Kidney (tissue), 14 donors: ENCODE results near the gene DYNLT3. TPM values are rescaled to one million over a fixed set of nuclear protein-coding genes. Genes with fewer than 3 reads are reported as not detected.
A peak's percentile ranks its signal among the peaks of the same experiment; 100 is the strongest.

Experiments used
- DNase-seq, 5 donors: peaks; one replicate each; pipeline ENCODE4 v3.0.0-alpha.2; 2013 to 2020
- FAIRE-seq: peaks from 2 replicates; lab custom pipeline; 2012; peaks lifted over from hg19 to GRCh38; lab: Jason Lieb, UNC
- H3K27ac ChIP-seq, 2 donors: one replicate each; pipeline ENCODE4 v1.7.0; 2013; ENCODE audit warnings: low read depth in 2 of 2, low read length in 2 of 2, inconsistent platforms in 1 of 2
- H3K27me3 ChIP-seq: one replicate; pipeline ENCODE4 v1.7.1; 2013; ENCODE audit warnings: low read length, inconsistent platforms; ENCODE audit not compliant: control insufficient read depth, insufficient read depth
- H3K36me3 ChIP-seq, 3 donors: one replicate each; pipeline versions ENCODE4 v1.7.0 to v1.7.1; 2013; ENCODE audit warnings: low read length in 3 of 3, control low read depth in 1 of 3, inconsistent platforms in 1 of 3; ENCODE audit not compliant: insufficient read depth in 3 of 3, control insufficient read depth in 2 of 3
- H3K4me1 ChIP-seq, 3 donors: one replicate each; pipeline versions ENCODE4 v1.7.0 to v1.7.1; 2013; ENCODE audit warnings: low read length in 3 of 3, inconsistent platforms in 1 of 3, low read depth in 1 of 3; ENCODE audit not compliant: control insufficient read depth in 2 of 3, insufficient read depth in 2 of 3
- H3K4me3 ChIP-seq, 3 donors: one replicate each; pipeline versions ENCODE4 v1.7.0 to v1.8.1; 2013; ENCODE audit warnings: low read length in 3 of 3, control low read depth in 1 of 3, inconsistent platforms in 1 of 3
- H3K9ac ChIP-seq, 3 donors: one replicate each; pipeline versions ENCODE4 v1.7.0 to v1.7.1; 2013; ENCODE audit warnings: low read length in 3 of 3, control low read depth in 1 of 3, inconsistent platforms in 1 of 3
- H3K9me3 ChIP-seq, 3 donors: one replicate each; pipeline versions ENCODE4 v1.7.0 to v1.7.1; 2013; ENCODE audit warnings: low read length in 3 of 3, control low read depth in 1 of 3, inconsistent platforms in 1 of 3; ENCODE audit not compliant: control insufficient read depth in 2 of 3, insufficient read depth in 1 of 3
- intact Hi-C: fragments of 100-400 bp; cut with DNase I; formaldehyde crosslinking; loops from one replicate; pipeline ENCODE4 v1.11.1; 2022
- polyA plus RNA-seq: library from polyadenylated mRNA; stranded (reverse); fragments of 350-450 nt; fragmentation: Illumina TruSeq; extraction: RNeasy Lipid Tissue Mini Kit (QIAGEN cat#74804); gene quantifications from one replicate; pipeline ENCODE4 v1.2.3, GENCODE V29; 2014; ENCODE audit warnings: low read depth, low replicate concordance; ENCODE audit not compliant: insufficient read depth
- total RNA-seq: library from RNA; stranded (reverse); fragmentation: NEBNext Ultra II Directional; extraction: Animal tissue kit (Norgen Biotek cat#: 25700); gene quantifications from one replicate; pipeline ENCODE4 v1.2.1, GENCODE V29; 2021
- TF ChIP-seq, protein P1 (sequence below): IDR thresholded peaks from 3 replicates; pipeline ENCODE4 v1.5.1; 2012; ENCODE audit warnings: mild to moderate bottlenecking, moderate library complexity, borderline replicate concordance; ENCODE audit not compliant: insufficient read depth; ENCODE audit errors: extremely low read depth
- donor health status: control.
- donor health status: control.
- donor health status: control.
- donor health status: control.
- donor health status: control.
- donor health status: DM: yes; HTN: yes; CAD: no.
- donor health status: Normal renal cell carcinoma (clear cell type).

Gene DYNLT3
- total and polyA plus RNA-seq, 2 donors from 2014 or later, result 30.7 to 40.5 TPM

DNA sequence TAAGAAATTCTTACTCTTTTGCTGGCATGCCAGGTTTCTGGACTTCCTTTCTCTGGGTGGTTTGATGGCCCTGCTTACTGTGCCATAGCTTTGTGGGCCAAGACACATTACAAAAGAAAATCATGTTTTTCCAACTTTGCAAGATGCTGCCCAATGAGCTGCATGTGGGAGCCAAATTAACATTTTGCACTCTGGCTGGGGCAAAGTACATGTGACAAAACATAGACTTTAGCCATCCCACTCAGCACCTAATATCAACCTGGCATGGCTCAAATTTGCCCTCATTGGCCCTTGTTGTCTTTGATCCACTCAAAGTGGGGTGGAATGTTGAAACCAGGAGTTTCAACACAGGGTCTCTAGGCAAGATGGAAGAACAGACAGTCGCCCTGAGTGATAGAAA, 40.0 kb upstream of the DYNLT3 start:
- no peak overlapping the region for H3K4me3 ChIP-seq
- no peak for FAIRE-seq
- intact Hi-C loops, result no loop called here
- TF ChIP-seq, protein P1, sequence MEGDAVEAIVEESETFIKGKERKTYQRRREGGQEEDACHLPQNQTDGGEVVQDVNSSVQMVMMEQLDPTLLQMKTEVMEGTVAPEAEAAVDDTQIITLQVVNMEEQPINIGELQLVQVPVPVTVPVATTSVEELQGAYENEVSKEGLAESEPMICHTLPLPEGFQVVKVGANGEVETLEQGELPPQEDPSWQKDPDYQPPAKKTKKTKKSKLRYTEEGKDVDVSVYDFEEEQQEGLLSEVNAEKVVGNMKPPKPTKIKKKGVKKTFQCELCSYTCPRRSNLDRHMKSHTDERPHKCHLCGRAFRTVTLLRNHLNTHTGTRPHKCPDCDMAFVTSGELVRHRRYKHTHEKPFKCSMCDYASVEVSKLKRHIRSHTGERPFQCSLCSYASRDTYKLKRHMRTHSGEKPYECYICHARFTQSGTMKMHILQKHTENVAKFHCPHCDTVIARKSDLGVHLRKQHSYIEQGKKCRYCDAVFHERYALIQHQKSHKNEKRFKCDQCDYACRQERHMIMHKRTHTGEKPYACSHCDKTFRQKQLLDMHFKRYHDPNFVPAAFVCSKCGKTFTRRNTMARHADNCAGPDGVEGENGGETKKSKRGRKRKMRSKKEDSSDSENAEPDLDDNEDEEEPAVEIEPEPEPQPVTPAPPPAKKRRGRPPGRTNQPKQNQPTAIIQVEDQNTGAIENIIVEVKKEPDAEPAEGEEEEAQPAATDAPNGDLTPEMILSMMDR, result no peak
- no peak overlapping the region for H3K9ac ChIP-seq
- no peak for DNase-seq
- no peaks in the 10 kb centered on the region for H3K36me3 ChIP-seq
- H3K4me1 ChIP-seq, result no peaks in the 10 kb centered on the region
- no peaks in the 10 kb centered on the region for H3K9me3 ChIP-seq
- peak overlapping the region in 1 of 2 donors; percentile 16 for H3K27ac ChIP-seq
- no peaks in the 10 kb centered on the region for H3K27me3 ChIP-seq

- Histone ChIP-seq H3K27me3 (no peaks in the 10 kb centered on the region), H3K9ac (no peak overlapping the region), H3K4me1 (no peaks in the 10 kb centered on the region), H3K4me3 (no peak overlapping the region), H3K27ac (peak overlapping the region in 1 of 2 donors; percentile 32), H3K36me3 (no peaks in the 10 kb centered on the region), H3K9me3 (no peaks in the 10 kb centered on the region)
- TF ChIP-seq, protein P1, result no peak
- DNase-seq (no peak), FAIRE-seq (peak; percentile 62)
- intact Hi-C loops, result no loop called here
Observed at GRCh38 chrX:37883196-37883595, 35.8 kb upstream of the DYNLT3 start.

GRCh38 chrX:37879692-37880091, 32.3 kb upstream of the DYNLT3 start:
- no peaks in the 10 kb centered on the region for H3K9me3 ChIP-seq
- TF ChIP-seq, protein P1, result no peak
- no peaks in the 10 kb centered on the region for H3K4me1 ChIP-seq
- intact Hi-C loops, result no loop called here
- DNase-seq, result no peak
- H3K27ac ChIP-seq, result no peak overlapping the region
- FAIRE-seq, result no peak
- no peaks in the 10 kb centered on the region for H3K36me3 ChIP-seq
- H3K27me3 ChIP-seq, result no peaks in the 10 kb centered on the region
- no peak overlapping the region for H3K4me3 ChIP-seq
- H3K9ac ChIP-seq, result no peak overlapping the region

DNA sequence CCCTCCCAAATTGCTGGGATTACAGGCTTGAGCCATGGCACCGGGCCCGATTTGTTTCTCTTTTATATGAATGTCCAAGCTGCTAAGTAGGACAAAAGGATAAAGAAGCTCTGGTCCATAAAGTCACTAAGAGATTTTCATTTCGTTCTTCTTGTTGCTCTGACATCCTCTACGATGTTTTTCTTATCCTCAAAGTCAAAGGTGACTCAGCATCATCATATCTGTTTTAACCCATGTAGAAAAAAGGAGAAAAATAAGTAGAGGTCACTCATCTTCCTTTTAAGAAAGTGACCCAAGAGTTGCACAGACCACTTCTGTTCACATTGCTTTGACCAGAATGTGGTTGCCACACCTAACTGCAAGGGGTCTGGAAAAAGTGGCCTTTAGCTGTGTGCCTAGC, 29.3 kb upstream of the DYNLT3 start:
- Histone ChIP-seq H3K36me3 (no peaks in the 10 kb centered on the region), H3K4me3 (no peak overlapping the region), H3K9me3 (no peaks in the 10 kb centered on the region), H3K27me3 (no peaks in the 10 kb centered on the region), H3K4me1 (peaks cover 0 to 2% (median 0%) of the 10 kb centered on the region in 3 donors), H3K9ac (no peak overlapping the region), H3K27ac (no peak overlapping the region)
- TF ChIP-seq, protein P1, result no peak
- FAIRE-seq (no peak), DNase-seq (no peak)
- intact Hi-C loops, result no loop called here
